EL (cell line): ENCODE results near the gene RETREG2.
A peak's percentile ranks its signal among the peaks of the same experiment; 100 is the strongest.

Source experiments
- DNase-seq: peaks from one replicate; pipeline ENCODE4 v3.0.0-alpha.2; 2016

RETREG2 gene

GRCh38 chr2:219177552-219178376 is at the start of gene RETREG2:
TSS of gene RETREG2 (plus strand) at chr2:219178275. CDS start at chr2:219178353, 78 bp downstream.
- peak; percentile 90 for DNase-seq

GRCh38 chr2:219128396-219128795 is 49.7 kb upstream of the RETREG2 start:
- no peak for DNase-seq

- no peak for DNase-seq
These were observed 48.5 kb upstream of the RETREG2 start for GRCh38 chr2:219129589-219129988.

- DNase-seq = no peak
These were observed 46.7 kb upstream of the RETREG2 start for GRCh38 chr2:219131327-219131726.

GRCh38 chr2:219131744-219132143 is 46.3 kb upstream of the RETREG2 start:
- no peak for DNase-seq

GRCh38 chr2:219133976-219134375 is 44.1 kb upstream of the RETREG2 start:
- DNase-seq = no peak

GRCh38 chr2:219140722-219141121 is 37.4 kb upstream of the RETREG2 start:
- no peak for DNase-seq

- peak; percentile 95 for DNase-seq
These were observed 35.7 kb upstream of the RETREG2 start for GRCh38 chr2:219142329-219142728.

GRCh38 chr2:219149667-219150066 is 28.4 kb upstream of the RETREG2 start:
- no peak for DNase-seq

GRCh38 chr2:219155054-219155644 is 22.9 kb upstream of the RETREG2 start:
- DNase-seq = peak; percentile 73

- DNase-seq = no peak
These were observed 20.7 kb upstream of the RETREG2 start for GRCh38 chr2:219157396-219157795.

GRCh38 chr2:219158025-219158424 is 20.1 kb upstream of the RETREG2 start:
- DNase-seq = no peak

- peak; percentile 58 for DNase-seq
These were observed 19.5 kb upstream of the RETREG2 start for GRCh38 chr2:219158586-219158985.

GRCh38 chr2:219159771-219160185 is 18.3 kb upstream of the RETREG2 start:
- no peak for DNase-seq

GRCh38 chr2:219160186-219161017 is 17.7 kb upstream of the RETREG2 start, which contains the start of gene NHEJ1:
TSS of gene NHEJ1 (minus strand) at chr2:219160815. CDS start at chr2:219158362, 2,453 bp downstream.
- DNase-seq = peak; percentile 94

GRCh38 chr2:219161097-219161496 is 17.0 kb upstream of the RETREG2 start:
- no peak for DNase-seq

- no peak for DNase-seq
These were observed 14.9 kb upstream of the RETREG2 start for GRCh38 chr2:219163156-219163555.

GRCh38 chr2:219165058-219165911 is 12.8 kb upstream of the RETREG2 start:
- DNase-seq = no peak

GRCh38 chr2:219167997-219168396 is 10.1 kb upstream of the RETREG2 start:
- DNase-seq = no peak

- no peak for DNase-seq
These were observed 9.5 kb upstream of the RETREG2 start for GRCh38 chr2:219168526-219168925.

- no peak for DNase-seq
These were observed 9.1 kb upstream of the RETREG2 start for GRCh38 chr2:219168932-219169331.

GRCh38 chr2:219169930-219170654 is 8.0 kb upstream of the RETREG2 start, which contains the start of gene SLC23A3:
TSS of gene SLC23A3 (minus strand) at chr2:219170029. CDS start at chr2:219169984, 45 bp downstream.
- no peak for DNase-seq
